B cell (primary cell): ENCODE measurements around the gene GARRE1. TPM values are rescaled to one million over a fixed set of nuclear protein-coding genes. Genes with fewer than 3 reads are reported as not detected.

ENCODE experiments used
- ATAC-seq: fragments of 200-7000 bp; cut with Tn5 transposase; one replicate; pipeline ENCODE4 v1.10.0; 2021; ENCODE audit warnings: low read depth, mild to moderate bottlenecking, moderate number of reproducible peaks, moderate library complexity
- CTCF ChIA-PET: fragments of 350-600 bp; sonication (Branson Sonifier 250); formaldehyde crosslinking; loops from one replicate; lab custom pipeline; 2021; ENCODE audit warnings: antibody characterized with exemption, inconsistent platforms; lab: Charles Lee
- POLR2A ChIA-PET: fragments of 350-600 bp; sonication (Branson Sonifier 250); formaldehyde crosslinking; loops from one replicate; lab custom pipeline; 2021; ENCODE audit warnings: antibody characterized with exemption; lab: Charles Lee
- DNase-seq: peaks from one replicate; pipeline ENCODE4 v3.0.0; 2013
- H2AFZ ChIP-seq: 2 replicates; pipeline ENCODE4 v1.6.1; 2012; ENCODE audit warnings: mild to moderate bottlenecking, low read depth, low read length; ENCODE audit not compliant: insufficient read depth, poor library complexity, severe bottlenecking
- H3K27ac ChIP-seq, 2 donors: 1 replicate in 1 of 2; 2 replicates in 1 of 2; pipeline ENCODE4 v1.5.1; 2012 to 2013; ENCODE audit warnings: low read length in 2 of 2, mild to moderate bottlenecking in 2 of 2, moderate library complexity in 1 of 2
- H3K27me3 ChIP-seq, 4 experiments: fragments of 200-600 bp in 1 of 4; sonication (generic) in 1 of 4; replicated peaks in 1 of 4; 1 replicate in 2 of 4; 2 replicates in 2 of 4; pipeline versions ENCODE4 v1.6.1 to v1.7.0; 2013 to 2016; ENCODE audit warnings: low read length in 3 of 4, mild to moderate bottlenecking in 2 of 4, mixed read lengths in 1 of 4, moderate library complexity in 1 of 4; ENCODE audit not compliant: insufficient read depth in 4 of 4, control insufficient read depth in 3 of 4; ENCODE audit errors: control extremely low read depth in 1 of 4
- H3K36me3 ChIP-seq, 2 experiments: replicated peaks in 1 of 2; 1 replicate in 1 of 2; 2 replicates in 1 of 2; pipeline versions ENCODE4 v1.6.1 to v1.7.1; 2013; ENCODE audit warnings: low read length in 1 of 2; ENCODE audit not compliant: insufficient read depth in 2 of 2, control insufficient read depth in 1 of 2; ENCODE audit errors: control extremely low read depth in 1 of 2, extremely low read depth in 1 of 2
- H3K4me1 ChIP-seq, 2 donors: fragments of 200-600 bp in 1 of 2; sonication (generic) in 1 of 2; 1 replicate in 1 of 2; 2 replicates in 1 of 2; pipeline versions ENCODE4 v1.5.1 to v1.6.1; 2013 to 2017; ENCODE audit warnings: low read length in 2 of 2; ENCODE audit not compliant: control insufficient read depth in 2 of 2, insufficient read depth in 2 of 2
- H3K4me2 ChIP-seq: replicated peaks from 2 replicates; pipeline ENCODE3; 2012; ENCODE audit warnings: mild to moderate bottlenecking, low read depth, low read length; ENCODE audit not compliant: poor library complexity, severe bottlenecking
- H3K4me3 ChIP-seq, 5 experiments: fragments of 200-600 bp in 1 of 5; sonication (generic) in 1 of 5; 1 replicate in 3 of 5; 2 replicates in 2 of 5; pipeline versions ENCODE4 v1.5.1 to v1.7.0; 2011 to 2016; ENCODE audit warnings: low read length in 4 of 5, mild to moderate bottlenecking in 4 of 5, low read depth in 2 of 5, control low read depth in 1 of 5, moderate library complexity in 1 of 5; ENCODE audit not compliant: insufficient read depth in 1 of 5; ENCODE audit errors: control extremely low read depth in 1 of 5, extremely low read depth in 1 of 5
- H3K79me2 ChIP-seq: fragments of 200-600 bp; sonication (generic); one replicate; pipeline ENCODE4 v1.6.0; 2016; ENCODE audit warnings: low read length; ENCODE audit not compliant: control insufficient read depth, insufficient read depth
- H3K9ac ChIP-seq: fragments of 200-600 bp; sonication (generic); 2 replicates; pipeline ENCODE4 v1.6.1; 2017; ENCODE audit warnings: mild to moderate bottlenecking, low read length, moderate library complexity
- H3K9me3 ChIP-seq, 3 donors: one replicate each; pipeline versions ENCODE4 v1.6.1 to v1.7.1; 2013; ENCODE audit warnings: low read length in 2 of 3; ENCODE audit not compliant: control insufficient read depth in 2 of 3, insufficient read depth in 1 of 3; ENCODE audit errors: control extremely low read depth in 1 of 3
- H4K20me1 ChIP-seq: 2 replicates; pipeline ENCODE4 v1.6.0; 2012; ENCODE audit warnings: mild to moderate bottlenecking, low read length; ENCODE audit not compliant: insufficient read depth, control insufficient read depth, poor library complexity, severe bottlenecking
- H3K27ac Mint-ChIP-seq: one replicate; pipeline ENCODE4 v1.8.0; 2021; ENCODE audit warnings: mixed read lengths
- H3K27me3 Mint-ChIP-seq: one replicate; pipeline ENCODE4 v1.8.0; 2021; ENCODE audit warnings: mixed read lengths
- H3K4me1 Mint-ChIP-seq: one replicate; pipeline ENCODE4 v1.8.0; 2021; ENCODE audit warnings: mixed read lengths
- H3K4me3 Mint-ChIP-seq: one replicate; pipeline ENCODE4 v1.8.0; 2021; ENCODE audit warnings: mixed read lengths
- H3K9me3 Mint-ChIP-seq: one replicate; pipeline ENCODE4 v1.8.0; 2022; ENCODE audit warnings: mixed read lengths; ENCODE audit not compliant: insufficient read depth
- EZH2 ChIP-seq: IDR thresholded peaks from 2 replicates; pipeline ENCODE4 v1.6.1; 2012; ENCODE audit warnings: borderline replicate concordance, low read depth, mild to moderate bottlenecking, moderate library complexity, low read length; ENCODE audit not compliant: insufficient read depth, poor library complexity, severe bottlenecking
- WGBS: methylation state at CpG from one replicate; pipeline ENCODE4 v1.1.5; 2013; ENCODE audit warnings: missing lambda C conversion rate; ENCODE audit not compliant: insufficient coverage; 5-methylcytosine and 5-hydroxymethylcytosine counted together
- intact Hi-C: fragments of 100-400 bp; cut with micrococcal nuclease; formaldehyde crosslinking; loops from one replicate; pipeline ENCODE4 v1.10.0; 2022
- polyA plus RNA-seq: library from polyadenylated mRNA; depleted of rRNA; stranded (reverse); fragments of >200 nt; gene quantifications from 2 replicates; pipeline ENCODE4 v1.2.3, GENCODE V29; 2012
- total RNA-seq, 2 donors: library from RNA; stranded (reverse); fragments of 120-200 nt in 1 of 2; gene quantifications; 1 replicate in 1 of 2; 2 replicates in 1 of 2; pipeline versions ENCODE4 v1.2.3 to v1.2.4, GENCODE V29; 2013 to 2022
- TF ChIP-seq, protein P1 (sequence below): fragments of 200-600 bp; IDR thresholded peaks from one replicate; pipeline ENCODE4 v1.8.0; 2022; ENCODE audit warnings: antibody characterized with exemption, mild to moderate bottlenecking

GARRE1 gene
- total and polyA plus RNA-seq, 2 donors (not counting 1 experiment from before 2014, with no cell fraction given): 26.3 to 55.6 TPM

DNA sequence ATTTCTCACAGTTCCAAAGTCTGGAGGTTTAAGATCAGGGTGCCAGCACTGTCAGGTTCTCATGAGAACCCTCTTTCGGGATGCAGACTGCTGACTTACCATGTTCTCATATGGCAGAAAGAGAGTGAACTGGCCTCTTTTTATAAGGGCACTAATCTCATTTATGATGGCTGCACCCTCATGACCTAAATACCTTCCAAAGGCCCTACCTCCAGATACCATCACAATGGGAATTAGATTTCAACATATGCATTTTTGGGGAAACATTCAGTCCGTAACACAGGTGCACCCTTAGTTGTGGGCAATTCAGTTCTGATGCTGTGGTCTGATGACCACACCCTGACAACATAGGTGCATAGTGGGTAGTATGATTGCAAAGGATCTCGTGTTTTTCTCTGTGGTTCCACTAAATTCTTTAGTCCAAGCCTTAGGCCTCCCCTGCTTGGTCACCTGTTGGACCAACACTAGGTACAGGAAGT is 33.3 kb downstream of the GARRE1 start:
- DNase-seq: no peak
- Histone ChIP-seq H3K27me3 (no peaks in the 10 kb centered on the region), H3K9me3 (peaks cover 0 to 2% (median 0%) of the 10 kb centered on the region in 3 donors), H3K27ac (no peak overlapping the region), H3K79me2 (peaks cover 70% of the 10 kb centered on the region), H3K36me3 (peaks cover 0 to 3% of the 10 kb centered on the region in 2 experiments), H3K9ac (no peak overlapping the region), H4K20me1 (peaks cover 8% of the 10 kb centered on the region), H3K4me2 (no peak overlapping the region), H3K4me1 (peaks cover 11 to 12% of the 10 kb centered on the region in 2 donors), H2AFZ (no peak overlapping the region), H3K4me3 (no peak overlapping the region)
- CTCF ChIA-PET: no interaction called here
- intact Hi-C loops: no loop called here
- H3K4me3 Mint-ChIP-seq: no peak overlapping the region
- peaks cover 21% of the 10 kb centered on the region for H3K4me1 Mint-ChIP-seq
- TF ChIP-seq, protein P1, sequence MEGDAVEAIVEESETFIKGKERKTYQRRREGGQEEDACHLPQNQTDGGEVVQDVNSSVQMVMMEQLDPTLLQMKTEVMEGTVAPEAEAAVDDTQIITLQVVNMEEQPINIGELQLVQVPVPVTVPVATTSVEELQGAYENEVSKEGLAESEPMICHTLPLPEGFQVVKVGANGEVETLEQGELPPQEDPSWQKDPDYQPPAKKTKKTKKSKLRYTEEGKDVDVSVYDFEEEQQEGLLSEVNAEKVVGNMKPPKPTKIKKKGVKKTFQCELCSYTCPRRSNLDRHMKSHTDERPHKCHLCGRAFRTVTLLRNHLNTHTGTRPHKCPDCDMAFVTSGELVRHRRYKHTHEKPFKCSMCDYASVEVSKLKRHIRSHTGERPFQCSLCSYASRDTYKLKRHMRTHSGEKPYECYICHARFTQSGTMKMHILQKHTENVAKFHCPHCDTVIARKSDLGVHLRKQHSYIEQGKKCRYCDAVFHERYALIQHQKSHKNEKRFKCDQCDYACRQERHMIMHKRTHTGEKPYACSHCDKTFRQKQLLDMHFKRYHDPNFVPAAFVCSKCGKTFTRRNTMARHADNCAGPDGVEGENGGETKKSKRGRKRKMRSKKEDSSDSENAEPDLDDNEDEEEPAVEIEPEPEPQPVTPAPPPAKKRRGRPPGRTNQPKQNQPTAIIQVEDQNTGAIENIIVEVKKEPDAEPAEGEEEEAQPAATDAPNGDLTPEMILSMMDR: no peak
- no peak for TF ChIP-seq EZH2
- ATAC-seq: no peak
- 90% methylated on average over 2 of the region's 3 CpGs for WGBS
- H3K27ac Mint-ChIP-seq: no peak overlapping the region
- no peaks in the 10 kb centered on the region for H3K9me3 Mint-ChIP-seq
- POLR2A ChIA-PET: no interaction called here
- no peaks in the 10 kb centered on the region for H3K27me3 Mint-ChIP-seq

DNA sequence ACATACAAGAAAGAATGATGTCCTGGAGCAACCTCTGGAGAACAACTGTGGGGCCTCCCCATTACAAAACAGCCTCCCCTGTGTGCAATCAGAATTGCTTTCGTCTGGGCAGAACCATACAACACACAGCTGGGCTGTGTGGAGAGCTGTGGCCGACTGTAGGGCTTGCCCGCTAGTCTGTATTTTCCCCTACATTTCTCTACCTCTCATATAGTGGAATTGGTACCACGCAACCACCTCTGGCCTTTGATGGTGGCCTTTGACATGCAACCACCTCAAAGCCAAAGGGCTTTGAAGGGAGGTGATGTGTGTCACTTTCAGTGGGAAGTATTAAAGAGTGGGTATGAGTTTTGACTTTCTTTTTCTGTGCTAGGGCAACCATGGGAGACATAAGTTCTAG is 34.0 kb downstream of the GARRE1 start:
- POLR2A ChIA-PET: no interaction called here
- Histone ChIP-seq H3K9me3 (peaks cover 0 to 2% (median 0%) of the 10 kb centered on the region in 3 donors), H4K20me1 (peaks cover 6% of the 10 kb centered on the region), H3K9ac (no peak overlapping the region), H3K4me1 (peaks cover 11 to 12% of the 10 kb centered on the region in 2 donors), H2AFZ (no peak overlapping the region), H3K27ac (peak overlapping the region in 1 of 2 donors; percentile 28), H3K79me2 (peaks cover 66% of the 10 kb centered on the region), H3K36me3 (peaks cover 0 to 3% of the 10 kb centered on the region in 2 experiments), H3K27me3 (no peaks in the 10 kb centered on the region), H3K4me2 (peak overlapping the region; percentile 4), H3K4me3 (no peak overlapping the region)
- ATAC-seq (no peak), DNase-seq (no peak)
- TF ChIP-seq, protein P1: no peak
- TF ChIP-seq EZH2: no peak
- intact Hi-C loops: no loop called here
- H3K27ac Mint-ChIP-seq: no peak overlapping the region
- no CpG with 5 or more reads among the region's 4 CpGs for WGBS
- peaks cover 14% of the 10 kb centered on the region for H3K4me1 Mint-ChIP-seq
- H3K27me3 Mint-ChIP-seq: no peaks in the 10 kb centered on the region
- no peak overlapping the region for H3K4me3 Mint-ChIP-seq
- H3K9me3 Mint-ChIP-seq: no peaks in the 10 kb centered on the region
- CTCF ChIA-PET: no interaction called here
